DMS53 treated with DMSO at 0.1 percent for 48 hours (cell line): ENCODE measurements around the gene AVPR1A.
"Not testable (repeated sequence)": the region's sequence is repeated elsewhere in the genome, so short reads cannot be mapped to it uniquely, and the experiment has no call there.

Experiments
- DNase-seq: peaks from one replicate; lab custom pipeline; 2025; ENCODE audit not compliant: unreplicated experiment; lab: John Stamatoyannopoulos, UW

Gene AVPR1A

GRCh38 chr12:63150713-63151622 lies at the start of gene AVPR1A:
AVPR1A (minus strand) TSS chr12:63151201; CDS start chr12:63150836, 365 bp downstream.
- peak; percentile 70 for DNase-seq

- DNase-seq = no peak
Measured at GRCh38 chr12:63196168-63196567, 45.2 kb upstream of the AVPR1A start.

- no peak for DNase-seq
Measured at GRCh38 chr12:63179224-63179623, 28.2 kb upstream of the AVPR1A start.

GRCh38 chr12:63170321-63170720 lies 19.3 kb upstream of the AVPR1A start:
- DNase-seq = no peak

- not testable (repeated sequence) for DNase-seq
Measured at GRCh38 chr12:63167741-63168140, 16.7 kb upstream of the AVPR1A start.

GRCh38 chr12:63164911-63165310 lies 13.9 kb upstream of the AVPR1A start:
- peak; percentile 54 for DNase-seq

GRCh38 chr12:63163541-63163940 lies 12.5 kb upstream of the AVPR1A start:
- DNase-seq = no peak

GRCh38 chr12:63155375-63155774 lies 4.4 kb upstream of the AVPR1A start:
- DNase-seq = no peak

GRCh38 chr12:63154560-63154959 lies 3.6 kb upstream of the AVPR1A start:
- no peak for DNase-seq

GRCh38 chr12:63152321-63152700 lies 1.3 kb upstream of the AVPR1A start:
- DNase-seq = no peak

- DNase-seq = peak; percentile 86
Measured at GRCh38 chr12:63151623-63152320, 771 bp upstream of the AVPR1A start.

GRCh38 chr12:63149909-63150712 lies 890 bp downstream of the AVPR1A start:
- peak; percentile 67 for DNase-seq

- DNase-seq = no peak
Measured at GRCh38 chr12:63144556-63144955, 6.4 kb downstream of the AVPR1A start.

- no peak for DNase-seq
Measured at GRCh38 chr12:63138488-63138887, 12.5 kb downstream of the AVPR1A start.

- no peak for DNase-seq
Measured at GRCh38 chr12:63133981-63134380, 17.0 kb downstream of the AVPR1A start.

GRCh38 chr12:63132201-63132600 lies 18.8 kb downstream of the AVPR1A start:
- no peak for DNase-seq

- DNase-seq = no peak
Measured at GRCh38 chr12:63129927-63130326, 21.1 kb downstream of the AVPR1A start.

- DNase-seq = no peak
Measured at GRCh38 chr12:63124778-63125177, 26.2 kb downstream of the AVPR1A start.

- peak; percentile 55 for DNase-seq
Measured at GRCh38 chr12:63103494-63104131, 47.4 kb downstream of the AVPR1A start.

GRCh38 chr12:63101920-63102319 lies 49.1 kb downstream of the AVPR1A start:
- no peak for DNase-seq

- no peak for DNase-seq
Measured at GRCh38 chr12:63098851-63099250, 52.1 kb downstream of the AVPR1A start.
